Mammary epithelial cell (primary cell): ENCODE results near the gene MAP2K6.

ENCODE experiments used
- EZH2 ChIP-seq: IDR thresholded peaks from 2 replicates; pipeline ENCODE4 v1.6.1; 2012; ENCODE audit warnings: low read length, inconsistent platforms, borderline replicate concordance
- TF ChIP-seq, protein P1 (sequence below), 2 donors: IDR thresholded peaks in 1 of 2; conservative IDR thresholded peaks in 1 of 2; 2 replicates each; pipeline ENCODE4 v1.5.1; 2011 to 2012; ENCODE audit warnings: inconsistent platforms in 2 of 2, low read length in 2 of 2, mild to moderate bottlenecking in 2 of 2, control low read depth in 1 of 2, low read depth in 1 of 2; ENCODE audit not compliant: insufficient read depth in 1 of 2; ENCODE audit errors: extremely low read depth in 1 of 2

DNA sequence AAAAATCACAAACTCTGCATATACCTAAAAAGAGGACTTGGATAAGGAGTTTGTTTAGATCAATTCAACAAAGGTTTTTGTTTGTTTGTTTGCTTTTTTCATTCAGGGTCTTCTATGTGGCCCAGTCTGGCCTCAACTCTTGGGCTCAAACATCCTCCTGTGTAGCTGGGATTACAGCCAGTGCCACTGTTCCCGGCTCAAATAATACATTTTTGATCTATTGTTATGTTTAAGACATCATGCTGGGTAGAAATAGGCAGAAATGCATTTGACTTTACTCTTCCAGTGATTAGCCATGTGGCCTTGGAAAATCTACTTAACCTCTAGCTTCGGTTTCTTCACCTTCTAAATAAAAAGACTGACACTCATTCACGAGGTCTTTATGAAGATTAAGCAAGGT lies 11.5 kb downstream of the MAP2K6 start:
- TF ChIP-seq, protein P1, sequence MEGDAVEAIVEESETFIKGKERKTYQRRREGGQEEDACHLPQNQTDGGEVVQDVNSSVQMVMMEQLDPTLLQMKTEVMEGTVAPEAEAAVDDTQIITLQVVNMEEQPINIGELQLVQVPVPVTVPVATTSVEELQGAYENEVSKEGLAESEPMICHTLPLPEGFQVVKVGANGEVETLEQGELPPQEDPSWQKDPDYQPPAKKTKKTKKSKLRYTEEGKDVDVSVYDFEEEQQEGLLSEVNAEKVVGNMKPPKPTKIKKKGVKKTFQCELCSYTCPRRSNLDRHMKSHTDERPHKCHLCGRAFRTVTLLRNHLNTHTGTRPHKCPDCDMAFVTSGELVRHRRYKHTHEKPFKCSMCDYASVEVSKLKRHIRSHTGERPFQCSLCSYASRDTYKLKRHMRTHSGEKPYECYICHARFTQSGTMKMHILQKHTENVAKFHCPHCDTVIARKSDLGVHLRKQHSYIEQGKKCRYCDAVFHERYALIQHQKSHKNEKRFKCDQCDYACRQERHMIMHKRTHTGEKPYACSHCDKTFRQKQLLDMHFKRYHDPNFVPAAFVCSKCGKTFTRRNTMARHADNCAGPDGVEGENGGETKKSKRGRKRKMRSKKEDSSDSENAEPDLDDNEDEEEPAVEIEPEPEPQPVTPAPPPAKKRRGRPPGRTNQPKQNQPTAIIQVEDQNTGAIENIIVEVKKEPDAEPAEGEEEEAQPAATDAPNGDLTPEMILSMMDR (conservative IDR thresholded peaks at IDR 0.05 in 1 of 2, IDR thresholded peaks at IDR 0.05 in 1 of 2; ENCODE audit: extremely low read depth in 1 of 2, insufficient read depth in 1 of 2, low read depth in 1 of 2, low read length in 2 of 2) = no peak
- no peak for TF ChIP-seq EZH2
